ENCODE data around the gene BPIFB1. TPM values are rescaled to one million over a fixed set of nuclear protein-coding genes. Genes with fewer than 3 reads are reported as not detected.

Gene BPIFB1
- total RNA-seq, 1 experiment from 2014 or later, result 0.10 TPM

- ChIA-PET POLR2A (no interaction called here), CTCF (no interaction called here)
- TF ChIP-seq CTCF (IDR thresholded peaks at IDR 0.05), result no peak
- no peak for TF ChIP-seq REST (IDR thresholded peaks at IDR 0.05; ENCODE audit: insufficient read depth in 1 of 2, low read depth in 2 of 2, low read length in 1 of 2)
- no peak for TF ChIP-seq TCF7L2 (IDR thresholded peaks at IDR 0.05; ENCODE audit: low read depth, low read length)
- no peak for TF ChIP-seq POLR2AphosphoS5 (IDR thresholded peaks at IDR 0.05; ENCODE audit: low read depth, low read length)
- no peak for TF ChIP-seq SIN3A (IDR thresholded peaks at IDR 0.05; ENCODE audit: borderline replicate concordance, insufficient read depth, low read depth, low read length)
- in situ Hi-C loops (cut with HindIII; ENCODE audit: low pct_unique_long_range_greater_than_20kb, low sequenced_read_pairs) (no loop called here), intact Hi-C loops (cut with micrococcal nuclease; ENCODE audit: unreplicated experiment) (no loop called here)
- H3K9me3 ChIP-seq (ENCODE audit: control insufficient read depth, insufficient read depth, low read depth, low read length), result no peaks in the 10 kb centered on the region
- no peaks in the 10 kb centered on the region for H3K4me1 ChIP-seq (ENCODE audit: control insufficient read depth, insufficient read depth, low read length)
- no peak for ATAC-seq
- H3K27me3 ChIP-seq (ENCODE audit: control insufficient read depth, insufficient read depth, low read length), result no peaks in the 10 kb centered on the region; the same call in 1 of the 2 replicates
- no peak for DNase-seq (ENCODE audit: low read depth, low spot score)
- H3K4me3 ChIP-seq (ENCODE audit: low read depth in 2 of 2, low read length in 2 of 2), result no peak overlapping the region
- no TSS peak for BruUV-seq (replicated peaks)
- no peak overlapping the region for H3K27ac ChIP-seq (ENCODE audit: low read length)
- H3K36me3 ChIP-seq (ENCODE audit: control insufficient read depth, insufficient read depth, low read length), result no peaks in the 10 kb centered on the region
Measured at GRCh38 chr20:33337119-33337518, 54.1 kb downstream of the BPIFB1 start.

- H3K27me3 ChIP-seq (ENCODE audit: control insufficient read depth, insufficient read depth, low read length), result no peaks in the 10 kb centered on the region
- ChIA-PET POLR2A (no interaction called here), CTCF (no interaction called here)
- no TSS peak for BruUV-seq (replicated peaks)
- intact Hi-C loops (cut with micrococcal nuclease; ENCODE audit: unreplicated experiment), result no loop called here
- DNase-seq (ENCODE audit: low read depth, low spot score), result no peak
- TF ChIP-seq SIN3A (IDR thresholded peaks at IDR 0.05; ENCODE audit: borderline replicate concordance, insufficient read depth, low read depth, low read length) (no peak), POLR2AphosphoS5 (IDR thresholded peaks at IDR 0.05; ENCODE audit: low read depth, low read length) (no peak), TCF7L2 (IDR thresholded peaks at IDR 0.05; ENCODE audit: low read depth, low read length) (no peak), REST (IDR thresholded peaks at IDR 0.05; ENCODE audit: insufficient read depth in 1 of 2, low read depth in 2 of 2, low read length in 1 of 2) (no peak), CTCF (IDR thresholded peaks at IDR 0.05) (no peak)
- in situ Hi-C loops (cut with HindIII; ENCODE audit: low pct_unique_long_range_greater_than_20kb, low sequenced_read_pairs), result no loop called here
- H3K4me3 ChIP-seq (ENCODE audit: low read depth in 2 of 2, low read length in 2 of 2), result no peak overlapping the region
- no peak overlapping the region for H3K27ac ChIP-seq (ENCODE audit: low read length)
- no peaks in the 10 kb centered on the region for H3K4me1 ChIP-seq (ENCODE audit: control insufficient read depth, insufficient read depth, low read length)
- ATAC-seq, result no peak
- no peaks in the 10 kb centered on the region for H3K36me3 ChIP-seq (ENCODE audit: control insufficient read depth, insufficient read depth, low read length)
- no peaks in the 10 kb centered on the region for H3K9me3 ChIP-seq (ENCODE audit: control insufficient read depth, insufficient read depth, low read depth, low read length)
Measured at GRCh38 chr20:33337531-33338165, 54.6 kb downstream of the BPIFB1 start.
